WTC11 (cell line): Measurements from ENCODE around the gene ATP9B. TPM values are rescaled to one million over a fixed set of nuclear protein-coding genes. Genes with fewer than 3 reads are reported as not detected.

Source experiments
- ATAC-seq: fragments of 200-7000 bp; cut with Tn5 transposase; 2 replicates; pipeline ENCODE4 v1.10.0; 2021; ENCODE audit warnings: mild to moderate bottlenecking, moderate library complexity
- CTCF ChIA-PET: fragments of 300-600 bp; sonication (Branson Sonifier 250); formaldehyde crosslinking; loops from one replicate; lab custom pipeline; 2021; ENCODE audit warnings: antibody characterized with exemption; lab: Charles Lee
- POLR2A ChIA-PET: fragments of 350-600 bp; sonication (Branson Sonifier 250); formaldehyde crosslinking; loops from one replicate; lab custom pipeline; 2021; ENCODE audit warnings: antibody characterized with exemption; lab: Charles Lee
- DNase-seq: peaks from one replicate; pipeline ENCODE4 v3.0.0; 2021; ENCODE audit warnings: low spot score
- H3K27ac Mint-ChIP-seq: 2 replicates; pipeline ENCODE4 v1.8.0; 2021; ENCODE audit warnings: mixed read lengths
- H3K27me3 Mint-ChIP-seq: 2 replicates; pipeline ENCODE4 v1.8.0; 2021; ENCODE audit warnings: low read depth, mild to moderate bottlenecking, moderate library complexity, mixed read lengths
- H3K36me3 Mint-ChIP-seq: 2 replicates; pipeline ENCODE4 v1.8.0; 2021; ENCODE audit warnings: mixed read lengths
- H3K4me1 Mint-ChIP-seq: 2 replicates; pipeline ENCODE4 v1.8.0; 2022; ENCODE audit warnings: mixed read lengths
- H3K4me3 Mint-ChIP-seq: 2 replicates; pipeline ENCODE4 v1.8.0; 2021; ENCODE audit warnings: mild to moderate bottlenecking, moderate library complexity, mixed read lengths
- H3K9me3 Mint-ChIP-seq: 2 replicates; pipeline ENCODE4 v1.8.0; 2021; ENCODE audit warnings: mixed read lengths
- ETV6 ChIP-seq: sonication (generic); formaldehyde crosslinking; IDR thresholded peaks from 2 replicates; pipeline ENCODE4 v1.8.1; 2022; ENCODE audit warnings: mild to moderate bottlenecking, missing genetic modification reagents
- FOXK1 ChIP-seq: sonication (generic); formaldehyde crosslinking; IDR thresholded peaks from 2 replicates; pipeline ENCODE4 v1.8.0; 2022; ENCODE audit warnings: mild to moderate bottlenecking, moderate library complexity, missing genetic modification reagents
- MXD4 ChIP-seq: fragments of 250-450 bp; sonication (Bioruptor Pico); IDR thresholded peaks from 2 replicates; pipeline ENCODE4 v1.8.0; 2021; ENCODE audit warnings: mild to moderate bottlenecking, moderate library complexity, borderline replicate concordance
- SMAD3 ChIP-seq: sonication (generic); formaldehyde crosslinking; IDR thresholded peaks from 2 replicates; pipeline ENCODE4 v1.8.0; 2022; ENCODE audit warnings: missing genetic modification reagents, mild to moderate bottlenecking, borderline replicate concordance
- SOX15 ChIP-seq: fragments of 250-450 bp; sonication (Bioruptor Pico); IDR thresholded peaks from 2 replicates; pipeline ENCODE4 v1.9.0; 2021; ENCODE audit warnings: mild to moderate bottlenecking
- TEAD1 ChIP-seq: sonication (generic); formaldehyde crosslinking; IDR thresholded peaks from 2 replicates; pipeline ENCODE4 v1.8.0; 2022; ENCODE audit warnings: mild to moderate bottlenecking, missing genetic modification reagents
- ZNF219 ChIP-seq: sonication (generic); formaldehyde crosslinking; IDR thresholded peaks from 2 replicates; pipeline ENCODE4 v1.8.0; 2023; ENCODE audit warnings: missing genetic modification reagents, mild to moderate bottlenecking, borderline replicate concordance
- ZNF263 ChIP-seq: sonication (generic); formaldehyde crosslinking; IDR thresholded peaks from 2 replicates; pipeline ENCODE4 v1.8.1; 2022; ENCODE audit warnings: low read depth, mild to moderate bottlenecking, moderate library complexity, missing genetic modification reagents
- ZNF396 ChIP-seq: fragments of 250-450 bp; sonication (Bioruptor Pico); IDR thresholded peaks from 2 replicates; pipeline ENCODE4 v1.8.0; 2021; ENCODE audit warnings: mild to moderate bottlenecking, moderate library complexity, borderline replicate concordance
- ZNF671 ChIP-seq: fragments of 250-450 bp; sonication (Bioruptor Pico); IDR thresholded peaks from 2 replicates; pipeline ENCODE4 v1.8.0; 2021; ENCODE audit warnings: mild to moderate bottlenecking
- total RNA-seq: library from RNA; stranded (reverse); gene quantifications from 3 replicates; pipeline ENCODE4 v1.2.3, GENCODE V29; 2021
- TF ChIP-seq, protein P1 (sequence below): sonication (generic); formaldehyde crosslinking; IDR thresholded peaks from 2 replicates; pipeline ENCODE4 v1.8.1; 2022; ENCODE audit warnings: low read depth, mild to moderate bottlenecking, moderate library complexity, missing genetic modification reagents, borderline replicate concordance
- TF ChIP-seq, protein P2 (sequence below): sonication (generic); formaldehyde crosslinking; IDR thresholded peaks from 2 replicates; pipeline ENCODE4 v1.8.0; 2023; ENCODE audit warnings: missing genetic modification reagents
- TF ChIP-seq, protein P3 (sequence below): sonication (generic); formaldehyde crosslinking; IDR thresholded peaks from 2 replicates; pipeline ENCODE4 v1.8.1; 2023; ENCODE audit warnings: mild to moderate bottlenecking, moderate library complexity, missing genetic modification reagents
- TF ChIP-seq, protein P4 (sequence below): fragments of 250-450 bp; sonication (Bioruptor Pico); IDR thresholded peaks from 2 replicates; pipeline ENCODE4 v2.1.2; 2022; ENCODE audit warnings: mild to moderate bottlenecking, moderate library complexity
- TF ChIP-seq, protein P5 (sequence below): sonication (generic); formaldehyde crosslinking; IDR thresholded peaks from 2 replicates; pipeline ENCODE4 v1.8.1; 2023; ENCODE audit warnings: mild to moderate bottlenecking, missing genetic modification reagents, borderline replicate concordance
- TF ChIP-seq, protein P6 (sequence below): sonication (generic); formaldehyde crosslinking; IDR thresholded peaks from 2 replicates; pipeline ENCODE4 v1.8.1; 2022; ENCODE audit warnings: mild to moderate bottlenecking, moderate library complexity, missing genetic modification reagents
- TF ChIP-seq, protein P7 (sequence below): sonication (generic); formaldehyde crosslinking; IDR thresholded peaks from 2 replicates; pipeline ENCODE4 v1.8.0; 2023; ENCODE audit warnings: mild to moderate bottlenecking, missing genetic modification reagents
- TF ChIP-seq, protein P8 (sequence below): fragments of 200-600 bp; IDR thresholded peaks from 2 replicates; pipeline ENCODE4 v1.8.0; 2022; ENCODE audit warnings: antibody characterized with exemption

The ATP9B gene
- total RNA-seq, 1 experiment from 2014 or later: 19.0 TPM

DNA sequence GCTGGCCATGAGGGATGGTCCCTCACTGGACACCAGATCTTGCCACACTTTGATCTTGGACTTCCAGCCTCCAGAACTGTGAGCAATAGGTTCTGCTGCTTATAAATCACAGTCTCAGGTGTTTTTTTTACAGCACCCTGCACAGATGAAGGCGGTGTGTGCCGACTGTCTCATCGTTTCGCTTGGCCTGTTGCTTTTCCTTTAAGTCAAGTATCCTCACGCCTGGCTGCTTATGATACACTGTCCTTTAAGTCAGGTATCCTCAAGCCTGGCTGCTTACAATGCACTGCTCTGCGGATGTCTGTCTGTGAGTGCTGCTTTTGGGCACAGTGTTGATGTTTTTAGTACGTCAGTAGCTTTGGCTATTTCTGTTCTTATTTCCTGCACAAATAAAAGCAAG, 49.3 kb upstream of the ATP9B start (continued):
- no peak for TF ChIP-seq FOXK1 (CRISPR knock-in tag)
- no peak for TF ChIP-seq ZNF263 (CRISPR knock-in tag)
- TF ChIP-seq, protein P1, sequence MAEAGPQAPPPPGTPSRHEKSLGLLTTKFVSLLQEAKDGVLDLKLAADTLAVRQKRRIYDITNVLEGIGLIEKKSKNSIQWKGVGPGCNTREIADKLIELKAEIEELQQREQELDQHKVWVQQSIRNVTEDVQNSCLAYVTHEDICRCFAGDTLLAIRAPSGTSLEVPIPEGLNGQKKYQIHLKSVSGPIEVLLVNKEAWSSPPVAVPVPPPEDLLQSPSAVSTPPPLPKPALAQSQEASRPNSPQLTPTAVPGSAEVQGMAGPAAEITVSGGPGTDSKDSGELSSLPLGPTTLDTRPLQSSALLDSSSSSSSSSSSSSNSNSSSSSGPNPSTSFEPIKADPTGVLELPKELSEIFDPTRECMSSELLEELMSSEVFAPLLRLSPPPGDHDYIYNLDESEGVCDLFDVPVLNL (CRISPR knock-in tag): no peak
- TF ChIP-seq ZNF396 (CRISPR knock-in tag): no peak
- TF ChIP-seq, protein P2, sequence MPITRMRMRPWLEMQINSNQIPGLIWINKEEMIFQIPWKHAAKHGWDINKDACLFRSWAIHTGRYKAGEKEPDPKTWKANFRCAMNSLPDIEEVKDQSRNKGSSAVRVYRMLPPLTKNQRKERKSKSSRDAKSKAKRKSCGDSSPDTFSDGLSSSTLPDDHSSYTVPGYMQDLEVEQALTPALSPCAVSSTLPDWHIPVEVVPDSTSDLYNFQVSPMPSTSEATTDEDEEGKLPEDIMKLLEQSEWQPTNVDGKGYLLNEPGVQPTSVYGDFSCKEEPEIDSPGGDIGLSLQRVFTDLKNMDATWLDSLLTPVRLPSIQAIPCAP (CRISPR knock-in tag): no peak
- no peak for TF ChIP-seq ZNF671
- TF ChIP-seq SMAD3 (CRISPR knock-in tag): no peak
- TF ChIP-seq, protein P3, sequence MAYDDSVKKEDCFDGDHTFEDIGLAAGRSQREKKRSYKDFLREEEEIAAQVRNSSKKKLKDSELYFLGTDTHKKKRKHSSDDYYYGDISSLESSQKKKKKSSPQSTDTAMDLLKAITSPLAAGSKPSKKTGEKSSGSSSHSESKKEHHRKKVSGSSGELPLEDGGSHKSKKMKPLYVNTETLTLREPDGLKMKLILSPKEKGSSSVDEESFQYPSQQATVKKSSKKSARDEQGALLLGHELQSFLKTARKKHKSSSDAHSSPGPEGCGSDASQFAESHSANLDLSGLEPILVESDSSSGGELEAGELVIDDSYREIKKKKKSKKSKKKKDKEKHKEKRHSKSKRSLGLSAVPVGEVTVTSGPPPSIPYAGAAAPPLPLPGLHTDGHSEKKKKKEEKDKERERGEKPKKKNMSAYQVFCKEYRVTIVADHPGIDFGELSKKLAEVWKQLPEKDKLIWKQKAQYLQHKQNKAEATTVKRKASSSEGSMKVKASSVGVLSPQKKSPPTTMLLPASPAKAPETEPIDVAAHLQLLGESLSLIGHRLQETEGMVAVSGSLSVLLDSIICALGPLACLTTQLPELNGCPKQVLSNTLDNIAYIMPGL (CRISPR knock-in tag): no peak
- TF ChIP-seq ZNF219 (CRISPR knock-in tag): no peak

DNA sequence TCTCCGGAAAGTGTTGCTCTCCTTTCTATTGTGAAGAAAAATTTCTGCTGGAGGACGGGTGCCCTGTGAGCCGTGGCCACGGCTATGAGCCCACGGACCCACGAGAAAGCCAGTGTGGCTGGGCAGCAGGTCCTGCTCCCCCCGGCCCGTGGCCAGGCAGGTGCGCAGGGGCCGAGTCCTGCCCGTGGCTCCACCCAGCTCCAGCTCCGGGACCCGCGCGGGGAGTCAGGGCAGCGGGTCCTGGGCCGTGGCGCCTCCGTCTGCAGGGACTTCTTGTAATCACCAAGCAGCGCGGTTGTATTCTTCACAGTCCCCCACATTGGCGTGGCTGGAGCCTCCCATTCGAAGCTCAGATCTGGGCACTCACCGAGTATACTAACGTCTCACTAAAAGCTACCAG, 46.6 kb upstream of the ATP9B start:
- peaks cover 8% of the 10 kb centered on the region for H3K36me3 Mint-ChIP-seq
- ATAC-seq: no peak
- peaks cover 7% of the 10 kb centered on the region for H3K4me1 Mint-ChIP-seq
- H3K4me3 Mint-ChIP-seq: no peak overlapping the region
- no peaks in the 10 kb centered on the region; the same call in 1 of the 2 replicates for H3K27me3 Mint-ChIP-seq
- no peak for DNase-seq
- peaks cover 17% of the 10 kb centered on the region for H3K9me3 Mint-ChIP-seq
- H3K27ac Mint-ChIP-seq: no peak overlapping the region
- CTCF ChIA-PET: no interaction called here
- POLR2A ChIA-PET: no interaction called here
- TF ChIP-seq, protein P4, sequence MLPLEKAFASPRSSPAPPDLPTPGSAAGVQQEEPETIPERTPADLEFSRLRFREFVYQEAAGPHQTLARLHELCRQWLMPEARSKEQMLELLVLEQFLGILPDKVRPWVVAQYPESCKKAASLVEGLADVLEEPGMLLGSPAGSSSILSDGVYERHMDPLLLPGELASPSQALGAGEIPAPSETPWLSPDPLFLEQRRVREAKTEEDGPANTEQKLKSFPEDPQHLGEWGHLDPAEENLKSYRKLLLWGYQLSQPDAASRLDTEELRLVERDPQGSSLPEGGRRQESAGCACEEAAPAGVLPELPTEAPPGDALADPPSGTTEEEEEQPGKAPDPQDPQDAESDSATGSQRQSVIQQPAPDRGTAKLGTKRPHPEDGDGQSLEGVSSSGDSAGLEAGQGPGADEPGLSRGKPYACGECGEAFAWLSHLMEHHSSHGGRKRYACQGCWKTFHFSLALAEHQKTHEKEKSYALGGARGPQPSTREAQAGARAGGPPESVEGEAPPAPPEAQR: no peak
- TF ChIP-seq ETV6 (CRISPR knock-in tag): no peak
- no peak for TF ChIP-seq MXD4 (CRISPR knock-in tag)
- TF ChIP-seq, protein P5, sequence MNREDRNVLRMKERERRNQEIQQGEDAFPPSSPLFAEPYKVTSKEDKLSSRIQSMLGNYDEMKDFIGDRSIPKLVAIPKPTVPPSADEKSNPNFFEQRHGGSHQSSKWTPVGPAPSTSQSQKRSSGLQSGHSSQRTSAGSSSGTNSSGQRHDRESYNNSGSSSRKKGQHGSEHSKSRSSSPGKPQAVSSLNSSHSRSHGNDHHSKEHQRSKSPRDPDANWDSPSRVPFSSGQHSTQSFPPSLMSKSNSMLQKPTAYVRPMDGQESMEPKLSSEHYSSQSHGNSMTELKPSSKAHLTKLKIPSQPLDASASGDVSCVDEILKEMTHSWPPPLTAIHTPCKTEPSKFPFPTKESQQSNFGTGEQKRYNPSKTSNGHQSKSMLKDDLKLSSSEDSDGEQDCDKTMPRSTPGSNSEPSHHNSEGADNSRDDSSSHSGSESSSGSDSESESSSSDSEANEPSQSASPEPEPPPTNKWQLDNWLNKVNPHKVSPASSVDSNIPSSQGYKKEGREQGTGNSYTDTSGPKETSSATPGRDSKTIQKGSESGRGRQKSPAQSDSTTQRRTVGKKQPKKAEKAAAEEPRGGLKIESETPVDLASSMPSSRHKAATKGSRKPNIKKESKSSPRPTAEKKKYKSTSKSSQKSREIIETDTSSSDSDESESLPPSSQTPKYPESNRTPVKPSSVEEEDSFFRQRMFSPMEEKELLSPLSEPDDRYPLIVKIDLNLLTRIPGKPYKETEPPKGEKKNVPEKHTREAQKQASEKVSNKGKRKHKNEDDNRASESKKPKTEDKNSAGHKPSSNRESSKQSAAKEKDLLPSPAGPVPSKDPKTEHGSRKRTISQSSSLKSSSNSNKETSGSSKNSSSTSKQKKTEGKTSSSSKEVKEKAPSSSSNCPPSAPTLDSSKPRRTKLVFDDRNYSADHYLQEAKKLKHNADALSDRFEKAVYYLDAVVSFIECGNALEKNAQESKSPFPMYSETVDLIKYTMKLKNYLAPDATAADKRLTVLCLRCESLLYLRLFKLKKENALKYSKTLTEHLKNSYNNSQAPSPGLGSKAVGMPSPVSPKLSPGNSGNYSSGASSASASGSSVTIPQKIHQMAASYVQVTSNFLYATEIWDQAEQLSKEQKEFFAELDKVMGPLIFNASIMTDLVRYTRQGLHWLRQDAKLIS (CRISPR knock-in tag): no peak
- TF ChIP-seq SOX15 (CRISPR knock-in tag): no peak
- no peak for TF ChIP-seq TEAD1
- TF ChIP-seq, protein P6, sequence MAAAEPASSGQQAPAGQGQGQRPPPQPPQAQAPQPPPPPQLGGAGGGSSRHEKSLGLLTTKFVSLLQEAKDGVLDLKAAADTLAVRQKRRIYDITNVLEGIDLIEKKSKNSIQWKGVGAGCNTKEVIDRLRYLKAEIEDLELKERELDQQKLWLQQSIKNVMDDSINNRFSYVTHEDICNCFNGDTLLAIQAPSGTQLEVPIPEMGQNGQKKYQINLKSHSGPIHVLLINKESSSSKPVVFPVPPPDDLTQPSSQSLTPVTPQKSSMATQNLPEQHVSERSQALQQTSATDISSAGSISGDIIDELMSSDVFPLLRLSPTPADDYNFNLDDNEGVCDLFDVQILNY (CRISPR knock-in tag): no peak
- TF ChIP-seq ZNF396 (CRISPR knock-in tag): no peak
- TF ChIP-seq, protein P7, sequence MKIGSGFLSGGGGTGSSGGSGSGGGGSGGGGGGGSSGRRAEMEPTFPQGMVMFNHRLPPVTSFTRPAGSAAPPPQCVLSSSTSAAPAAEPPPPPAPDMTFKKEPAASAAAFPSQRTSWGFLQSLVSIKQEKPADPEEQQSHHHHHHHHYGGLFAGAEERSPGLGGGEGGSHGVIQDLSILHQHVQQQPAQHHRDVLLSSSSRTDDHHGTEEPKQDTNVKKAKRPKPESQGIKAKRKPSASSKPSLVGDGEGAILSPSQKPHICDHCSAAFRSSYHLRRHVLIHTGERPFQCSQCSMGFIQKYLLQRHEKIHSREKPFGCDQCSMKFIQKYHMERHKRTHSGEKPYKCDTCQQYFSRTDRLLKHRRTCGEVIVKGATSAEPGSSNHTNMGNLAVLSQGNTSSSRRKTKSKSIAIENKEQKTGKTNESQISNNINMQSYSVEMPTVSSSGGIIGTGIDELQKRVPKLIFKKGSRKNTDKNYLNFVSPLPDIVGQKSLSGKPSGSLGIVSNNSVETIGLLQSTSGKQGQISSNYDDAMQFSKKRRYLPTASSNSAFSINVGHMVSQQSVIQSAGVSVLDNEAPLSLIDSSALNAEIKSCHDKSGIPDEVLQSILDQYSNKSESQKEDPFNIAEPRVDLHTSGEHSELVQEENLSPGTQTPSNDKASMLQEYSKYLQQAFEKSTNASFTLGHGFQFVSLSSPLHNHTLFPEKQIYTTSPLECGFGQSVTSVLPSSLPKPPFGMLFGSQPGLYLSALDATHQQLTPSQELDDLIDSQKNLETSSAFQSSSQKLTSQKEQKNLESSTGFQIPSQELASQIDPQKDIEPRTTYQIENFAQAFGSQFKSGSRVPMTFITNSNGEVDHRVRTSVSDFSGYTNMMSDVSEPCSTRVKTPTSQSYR (CRISPR knock-in tag): no peak
- TF ChIP-seq, protein P8, sequence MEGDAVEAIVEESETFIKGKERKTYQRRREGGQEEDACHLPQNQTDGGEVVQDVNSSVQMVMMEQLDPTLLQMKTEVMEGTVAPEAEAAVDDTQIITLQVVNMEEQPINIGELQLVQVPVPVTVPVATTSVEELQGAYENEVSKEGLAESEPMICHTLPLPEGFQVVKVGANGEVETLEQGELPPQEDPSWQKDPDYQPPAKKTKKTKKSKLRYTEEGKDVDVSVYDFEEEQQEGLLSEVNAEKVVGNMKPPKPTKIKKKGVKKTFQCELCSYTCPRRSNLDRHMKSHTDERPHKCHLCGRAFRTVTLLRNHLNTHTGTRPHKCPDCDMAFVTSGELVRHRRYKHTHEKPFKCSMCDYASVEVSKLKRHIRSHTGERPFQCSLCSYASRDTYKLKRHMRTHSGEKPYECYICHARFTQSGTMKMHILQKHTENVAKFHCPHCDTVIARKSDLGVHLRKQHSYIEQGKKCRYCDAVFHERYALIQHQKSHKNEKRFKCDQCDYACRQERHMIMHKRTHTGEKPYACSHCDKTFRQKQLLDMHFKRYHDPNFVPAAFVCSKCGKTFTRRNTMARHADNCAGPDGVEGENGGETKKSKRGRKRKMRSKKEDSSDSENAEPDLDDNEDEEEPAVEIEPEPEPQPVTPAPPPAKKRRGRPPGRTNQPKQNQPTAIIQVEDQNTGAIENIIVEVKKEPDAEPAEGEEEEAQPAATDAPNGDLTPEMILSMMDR: no peak
- TF ChIP-seq ZNF671: no peak
- TF ChIP-seq, protein P3 (CRISPR knock-in tag): no peak
